ENCODE results near the gene SYAP1.

DNA sequence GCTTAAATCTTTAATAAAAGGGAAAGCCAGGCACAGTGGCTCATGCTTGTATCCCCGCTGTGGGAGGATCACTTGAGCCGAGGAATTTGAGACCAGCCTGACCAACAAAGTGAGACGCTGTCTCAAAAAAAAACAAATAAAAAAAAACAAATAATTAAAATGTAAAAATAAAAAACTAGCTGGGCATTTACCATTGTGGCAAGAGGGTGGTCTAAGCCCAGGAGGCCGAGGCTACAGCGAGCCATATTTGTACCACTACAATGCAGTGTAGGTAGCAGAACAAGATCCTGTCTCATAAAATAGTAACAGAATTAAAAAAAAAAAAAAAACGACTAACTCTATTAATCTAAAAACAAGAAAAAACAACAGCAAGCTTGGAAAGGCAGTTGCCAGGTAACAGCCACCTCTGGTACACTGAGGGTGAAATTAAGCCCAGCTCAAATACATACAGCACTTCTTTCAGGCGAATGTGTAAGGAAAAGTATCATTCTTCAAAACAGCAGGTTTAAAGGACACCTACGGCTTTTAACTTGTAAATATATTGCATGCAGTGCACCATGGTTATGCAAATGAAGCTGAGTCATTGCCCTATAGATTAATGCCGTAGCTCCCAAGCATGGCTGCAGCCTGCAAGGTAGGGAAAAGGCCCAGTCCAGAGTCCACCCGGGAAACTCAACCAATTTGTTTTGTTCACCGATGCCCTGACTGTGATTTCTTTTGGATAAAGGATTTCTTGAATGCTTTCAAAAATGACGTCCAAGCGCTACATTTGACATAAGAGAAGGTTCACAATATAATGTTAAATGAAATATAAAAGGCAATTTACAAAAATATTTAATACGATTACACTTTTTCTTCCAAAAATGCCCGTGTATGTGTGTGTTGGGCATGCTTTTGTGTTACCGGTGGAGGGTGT, 52.3 kb downstream of the SYAP1 start:
- TF ChIP-seq CTCF (optimal IDR thresholded peaks at IDR 0.05 in 1 of 3, IDR thresholded peaks at IDR 0.05 in 1 of 3, conservative IDR thresholded peaks at IDR 0.05 in 1 of 3; ENCODE audit: extremely low read depth in 1 of 3, insufficient read depth in 2 of 3, low read length in 3 of 3), result no peak
- TF ChIP-seq EZH2 (IDR thresholded peaks at IDR 0.05; ENCODE audit: low read length), result no peak

Measured in keratinocyte (primary cell).